ENCODE results near the gene MYCL. TPM values are rescaled to one million over a fixed set of nuclear protein-coding genes. Genes with fewer than 3 reads are reported as not detected.

MYCL gene
- total RNA-seq, 4 donors from 2014 or later = 0.13 to 0.92 (median 0.66) TPM

GRCh38 chr1:39854738-39855137 is 47.0 kb downstream of the MYCL start:
- Histone ChIP-seq H3K27ac (replicated peaks in 1 of 4) (no peak overlapping the region), H3K4me3 (no peak overlapping the region), H3K4me1 (peaks cover 0 to 19% (median 14%) of the 10 kb centered on the region in 4 donors), H3K27me3 (no peaks in the 10 kb centered on the region), H3K9me3 (no peaks in the 10 kb centered on the region), H3K36me3 (peaks cover 0 to 46% (median 24%) of the 10 kb centered on the region in 4 donors)
- intact Hi-C loops (cut with DNase I) = no loop called here
- WGBS = 98% methylated on average over 8 of the region's 8 CpGs
- TF ChIP-seq, protein P1, sequence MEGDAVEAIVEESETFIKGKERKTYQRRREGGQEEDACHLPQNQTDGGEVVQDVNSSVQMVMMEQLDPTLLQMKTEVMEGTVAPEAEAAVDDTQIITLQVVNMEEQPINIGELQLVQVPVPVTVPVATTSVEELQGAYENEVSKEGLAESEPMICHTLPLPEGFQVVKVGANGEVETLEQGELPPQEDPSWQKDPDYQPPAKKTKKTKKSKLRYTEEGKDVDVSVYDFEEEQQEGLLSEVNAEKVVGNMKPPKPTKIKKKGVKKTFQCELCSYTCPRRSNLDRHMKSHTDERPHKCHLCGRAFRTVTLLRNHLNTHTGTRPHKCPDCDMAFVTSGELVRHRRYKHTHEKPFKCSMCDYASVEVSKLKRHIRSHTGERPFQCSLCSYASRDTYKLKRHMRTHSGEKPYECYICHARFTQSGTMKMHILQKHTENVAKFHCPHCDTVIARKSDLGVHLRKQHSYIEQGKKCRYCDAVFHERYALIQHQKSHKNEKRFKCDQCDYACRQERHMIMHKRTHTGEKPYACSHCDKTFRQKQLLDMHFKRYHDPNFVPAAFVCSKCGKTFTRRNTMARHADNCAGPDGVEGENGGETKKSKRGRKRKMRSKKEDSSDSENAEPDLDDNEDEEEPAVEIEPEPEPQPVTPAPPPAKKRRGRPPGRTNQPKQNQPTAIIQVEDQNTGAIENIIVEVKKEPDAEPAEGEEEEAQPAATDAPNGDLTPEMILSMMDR (IDR thresholded peaks at IDR 0.05) = no peak
- TF ChIP-seq POLR2A (IDR thresholded peaks at IDR 0.05; ENCODE audit: low read depth) = no peak
- TF ChIP-seq EP300 (IDR thresholded peaks at IDR 0.05) = no peak
- TF ChIP-seq POLR2AphosphoS5 (IDR thresholded peaks at IDR 0.05) = no peak
- no peak for DNase-seq (ENCODE audit: extremely low spot score)

GRCh38 chr1:39854314-39854713 is 47.4 kb downstream of the MYCL start:
- H3K4me1 ChIP-seq = peaks cover 0 to 19% (median 14%) of the 10 kb centered on the region in 4 donors
- intact Hi-C loops (cut with DNase I) = no loop called here
- no peak for DNase-seq (ENCODE audit: extremely low spot score)
- no peak for TF ChIP-seq EP300 (IDR thresholded peaks at IDR 0.05)
- no peak for TF ChIP-seq POLR2AphosphoS5 (IDR thresholded peaks at IDR 0.05)
- TF ChIP-seq, protein P1 (IDR thresholded peaks at IDR 0.05) = no peak
- TF ChIP-seq POLR2A (IDR thresholded peaks at IDR 0.05; ENCODE audit: low read depth) = no peak
- H3K4me3 ChIP-seq = no peak overlapping the region
- H3K27me3 ChIP-seq = no peaks in the 10 kb centered on the region
- H3K27ac ChIP-seq (replicated peaks in 1 of 4) = no peak overlapping the region
- H3K9me3 ChIP-seq = no peaks in the 10 kb centered on the region
- H3K36me3 ChIP-seq = peaks cover 0 to 50% (median 26%) of the 10 kb centered on the region in 4 donors

DNA sequence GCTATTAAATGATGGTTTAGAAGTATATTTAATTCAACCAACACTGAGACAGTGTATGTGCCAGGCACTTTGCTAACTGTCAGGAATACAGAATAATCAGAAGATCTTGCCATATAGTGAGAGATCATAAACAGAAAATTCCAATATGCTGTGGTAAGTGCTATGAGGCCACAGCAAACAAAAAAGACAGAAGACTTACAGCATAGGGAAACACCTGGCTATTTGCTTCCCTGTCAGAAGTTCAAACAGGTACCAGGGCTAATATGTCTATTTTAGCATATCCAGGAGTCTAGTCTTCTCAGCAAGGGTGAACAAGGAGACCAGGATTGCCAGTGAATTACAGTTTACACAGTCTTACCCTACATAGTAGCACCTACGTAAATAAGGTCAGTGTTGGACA is 48.8 kb downstream of the MYCL start:
- no peaks in the 10 kb centered on the region for H3K9me3 ChIP-seq
- no peak for DNase-seq (ENCODE audit: extremely low spot score)
- H3K36me3 ChIP-seq = peaks cover 0 to 62% (median 32%) of the 10 kb centered on the region in 4 donors
- H3K4me1 ChIP-seq = peaks cover 0 to 19% (median 14%) of the 10 kb centered on the region in 4 donors
- intact Hi-C loops (cut with DNase I) = no loop called here
- no peak overlapping the region for H3K27ac ChIP-seq (replicated peaks in 1 of 4)
- H3K27me3 ChIP-seq = no peaks in the 10 kb centered on the region
- H3K4me3 ChIP-seq = no peak overlapping the region
- TF ChIP-seq, protein P1 (IDR thresholded peaks at IDR 0.05) = no peak
- no peak for TF ChIP-seq POLR2A (IDR thresholded peaks at IDR 0.05; ENCODE audit: low read depth)
- no peak for TF ChIP-seq EP300 (IDR thresholded peaks at IDR 0.05)
- no peak for TF ChIP-seq POLR2AphosphoS5 (IDR thresholded peaks at IDR 0.05)
- WGBS = 92% methylated on average over 1 of the region's 1 CpG

- DNase-seq (ENCODE audit: extremely low spot score) = no peak
- Histone ChIP-seq H3K27me3 (no peaks in the 10 kb centered on the region), H3K4me3 (no peak overlapping the region), H3K36me3 (peaks cover 0 to 68% (median 38%) of the 10 kb centered on the region in 4 donors), H3K4me1 (peaks cover 0 to 19% (median 14%) of the 10 kb centered on the region in 4 donors), H3K9me3 (no peaks in the 10 kb centered on the region), H3K27ac (replicated peaks in 1 of 4) (no peak overlapping the region)
- intact Hi-C loops (cut with DNase I) = no loop called here
- TF ChIP-seq, protein P1 (IDR thresholded peaks at IDR 0.05) = no peak
- WGBS = 77% methylated on average over 5 of the region's 5 CpGs
These were observed 49.4 kb downstream of the MYCL start for GRCh38 chr1:39852214-39852791.

Measured in esophagus muscularis mucosa (tissue), 4 donors.